Astrocyte (in vitro differentiated cells and primary cell): ENCODE results near the gene STXBP5. TPM values are rescaled to one million over a fixed set of nuclear protein-coding genes. Genes with fewer than 3 reads are reported as not detected.

Experiments used
- DNase-seq: peaks from one replicate; pipeline ENCODE4 v3.0.0-alpha.2; 2010; ENCODE audit warnings: low read depth
- FAIRE-seq: peaks from 2 replicates; lab custom pipeline; 2011; peaks lifted over from hg19 to GRCh38; lab: Jason Lieb, UNC
- H2AFZ ChIP-seq: 2 replicates; pipeline ENCODE4 v1.6.0; 2012; ENCODE audit warnings: low read depth, low read length, inconsistent platforms
- H3K27ac ChIP-seq: 2 replicates; pipeline ENCODE4 v1.5.1; 2011; ENCODE audit warnings: low read depth, low read length, inconsistent platforms
- H3K27me3 ChIP-seq: 2 replicates; pipeline ENCODE4 v1.6.0; 2011; ENCODE audit warnings: low read length, inconsistent platforms; ENCODE audit not compliant: insufficient read depth
- H3K36me3 ChIP-seq: 2 replicates; pipeline ENCODE4 v1.5.1; 2011; ENCODE audit warnings: low read length, inconsistent platforms; ENCODE audit not compliant: insufficient read depth
- H3K4me1 ChIP-seq: 2 replicates; pipeline ENCODE4 v1.5.1; 2011; ENCODE audit warnings: low read length, inconsistent platforms; ENCODE audit not compliant: insufficient read depth
- H3K4me2 ChIP-seq: 2 replicates; pipeline ENCODE4 v1.6.0; 2012; ENCODE audit warnings: low read length, inconsistent platforms
- H3K4me3 ChIP-seq: 2 replicates; pipeline ENCODE4 v1.5.1; 2011; ENCODE audit warnings: low read depth, mild to moderate bottlenecking, low read length, inconsistent platforms; ENCODE audit not compliant: insufficient read depth
- H3K79me2 ChIP-seq: 2 replicates; pipeline ENCODE4 v1.6.0; 2012; ENCODE audit warnings: mild to moderate bottlenecking, low read length, inconsistent platforms; ENCODE audit not compliant: insufficient read depth
- H3K9ac ChIP-seq: 2 replicates; pipeline ENCODE4 v1.6.0; 2012; ENCODE audit warnings: mild to moderate bottlenecking, low read length, inconsistent platforms
- H3K9me3 ChIP-seq: 2 replicates; pipeline ENCODE4 v1.5.1; 2012; ENCODE audit warnings: low read depth, mild to moderate bottlenecking, low read length, inconsistent platforms; ENCODE audit not compliant: insufficient read depth
- H4K20me1 ChIP-seq: 2 replicates; pipeline ENCODE4 v1.6.0; 2012; ENCODE audit warnings: low read length, inconsistent platforms; ENCODE audit not compliant: insufficient read depth
- H3K27ac Mint-ChIP-seq: one replicate; pipeline ENCODE4 v1.8.0; 2021; ENCODE audit warnings: mild to moderate bottlenecking, mixed read lengths; ENCODE audit not compliant: unreplicated experiment
- H3K27me3 Mint-ChIP-seq: one replicate; pipeline ENCODE4 v1.8.0; 2021; ENCODE audit warnings: low read depth, mixed read lengths; ENCODE audit not compliant: unreplicated experiment
- H3K36me3 Mint-ChIP-seq: one replicate; pipeline ENCODE4 v1.8.0; 2021; ENCODE audit warnings: low read depth, mixed read lengths; ENCODE audit not compliant: unreplicated experiment
- H3K4me1 Mint-ChIP-seq: one replicate; pipeline ENCODE4 v1.8.0; 2021; ENCODE audit warnings: low read depth, mixed read lengths; ENCODE audit not compliant: unreplicated experiment
- H3K4me3 Mint-ChIP-seq: one replicate; pipeline ENCODE4 v1.8.0; 2021; ENCODE audit warnings: mild to moderate bottlenecking, moderate library complexity, mixed read lengths; ENCODE audit not compliant: unreplicated experiment
- H3K9me3 Mint-ChIP-seq: one replicate; pipeline ENCODE4 v1.8.0; 2021; ENCODE audit warnings: mild to moderate bottlenecking, mixed read lengths; ENCODE audit not compliant: unreplicated experiment
- CTCF ChIP-seq: IDR thresholded peaks from 2 replicates; pipeline ENCODE4 v1.5.1; 2011; ENCODE audit warnings: low read depth, mild to moderate bottlenecking, inconsistent platforms, low read length, moderate library complexity; ENCODE audit not compliant: insufficient read depth
- EZH2 ChIP-seq: IDR thresholded peaks from 2 replicates; pipeline ENCODE4 v1.6.1; 2012; ENCODE audit warnings: mild to moderate bottlenecking, low read length, inconsistent platforms; ENCODE audit not compliant: insufficient read depth
- total RNA-seq: library from RNA; stranded (reverse); gene quantifications from 2 replicates; pipeline ENCODE4 v1.2.1, GENCODE V29; 2021

STXBP5 gene
- total RNA-seq, 1 donor from 2014 or later = 25.7 TPM

- H3K79me2 ChIP-seq = no peaks in the 10 kb centered on the region
- TF ChIP-seq CTCF (no peak), EZH2 (no peak)
- Mint-ChIP-seq H3K36me3 (no peaks in the 10 kb centered on the region), H3K27me3 (peaks cover 3% of the 10 kb centered on the region), H3K4me1 (peaks cover 4% of the 10 kb centered on the region), H3K4me3 (no peak overlapping the region), H3K27ac (no peak overlapping the region), H3K9me3 (peaks cover 4% of the 10 kb centered on the region)
- H3K4me1 ChIP-seq = no peaks in the 10 kb centered on the region
- H3K9me3 ChIP-seq = no peaks in the 10 kb centered on the region
- no peaks in the 10 kb centered on the region for H3K36me3 ChIP-seq
- H3K4me3 ChIP-seq = no peak overlapping the region
- FAIRE-seq = no peak
- no peak for DNase-seq
- H2AFZ ChIP-seq = no peak overlapping the region
- no peaks in the 10 kb centered on the region for H3K27me3 ChIP-seq
- H3K27ac ChIP-seq = no peak overlapping the region
- no peaks in the 10 kb centered on the region for H4K20me1 ChIP-seq
- no peak overlapping the region for H3K9ac ChIP-seq
- no peak overlapping the region for H3K4me2 ChIP-seq
These were observed 213.7 kb downstream of the STXBP5 start for GRCh38 chr6:147417954-147418353.

- no peak overlapping the region for H3K27ac Mint-ChIP-seq
- Histone ChIP-seq H3K9me3 (no peaks in the 10 kb centered on the region), H3K36me3 (no peaks in the 10 kb centered on the region), H3K4me2 (no peak overlapping the region), H3K27me3 (no peaks in the 10 kb centered on the region), H4K20me1 (no peaks in the 10 kb centered on the region), H3K27ac (no peak overlapping the region), H3K9ac (no peak overlapping the region), H3K4me3 (no peak overlapping the region), H3K79me2 (no peaks in the 10 kb centered on the region), H3K4me1 (no peaks in the 10 kb centered on the region), H2AFZ (no peak overlapping the region)
- peaks cover 4% of the 10 kb centered on the region for H3K9me3 Mint-ChIP-seq
- DNase-seq (no peak), FAIRE-seq (no peak)
- H3K36me3 Mint-ChIP-seq = peaks cover 2% of the 10 kb centered on the region
- peaks cover 3% of the 10 kb centered on the region for H3K27me3 Mint-ChIP-seq
- no peak overlapping the region for H3K4me3 Mint-ChIP-seq
- H3K4me1 Mint-ChIP-seq = peaks cover 4% of the 10 kb centered on the region
- no peak for TF ChIP-seq CTCF
- TF ChIP-seq EZH2 = no peak
These were observed 214.3 kb downstream of the STXBP5 start for GRCh38 chr6:147418523-147418922.

- Mint-ChIP-seq H3K9me3 (peaks cover 9% of the 10 kb centered on the region), H3K36me3 (peaks cover 2% of the 10 kb centered on the region)
These were observed 217.7 kb downstream of the STXBP5 start for GRCh38 chr6:147421903-147422302.

More at GRCh38 chr6:147421903-147422302, 217.7 kb downstream of the STXBP5 start:
- no peaks in the 10 kb centered on the region for H3K27me3 ChIP-seq
- no peaks in the 10 kb centered on the region for H4K20me1 ChIP-seq
- H3K79me2 ChIP-seq = no peaks in the 10 kb centered on the region
- Mint-ChIP-seq H3K27ac (no peak overlapping the region), H3K27me3 (peaks cover 3% of the 10 kb centered on the region), H3K4me3 (no peak overlapping the region), H3K4me1 (peaks cover 4% of the 10 kb centered on the region)
- H3K4me3 ChIP-seq = no peak overlapping the region
- no peak for TF ChIP-seq EZH2
- TF ChIP-seq CTCF = no peak
- no peak for DNase-seq
- no peak for FAIRE-seq
- no peak overlapping the region for H2AFZ ChIP-seq
- H3K9ac ChIP-seq = no peak overlapping the region
- no peak overlapping the region for H3K4me2 ChIP-seq
- no peaks in the 10 kb centered on the region for H3K9me3 ChIP-seq
- H3K36me3 ChIP-seq = no peaks in the 10 kb centered on the region
- no peak overlapping the region for H3K27ac ChIP-seq
- no peaks in the 10 kb centered on the region for H3K4me1 ChIP-seq
